ENCODE data around the gene HMGCR.

HMGCR gene

DNA sequence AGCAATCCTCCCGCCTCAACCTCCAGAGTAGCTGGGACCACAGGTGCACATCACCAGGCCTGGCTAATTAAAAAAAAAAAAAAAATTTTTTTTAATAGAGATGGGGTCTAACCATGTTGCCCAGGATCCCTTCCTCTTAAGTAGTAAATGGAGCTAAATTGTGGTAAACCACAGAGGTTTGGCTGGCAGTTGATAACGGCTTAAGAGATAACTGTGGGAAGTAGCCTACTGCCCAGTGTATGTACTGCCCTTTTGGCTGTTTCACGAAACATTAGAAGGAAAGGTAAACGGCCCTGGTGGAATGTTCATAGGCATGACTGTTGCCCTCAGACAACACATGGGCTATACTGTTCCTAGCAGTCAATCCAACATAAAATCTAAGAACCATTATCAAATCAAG, 44.4 kb downstream of the HMGCR start:
- no peak for DNase-seq

DNA sequence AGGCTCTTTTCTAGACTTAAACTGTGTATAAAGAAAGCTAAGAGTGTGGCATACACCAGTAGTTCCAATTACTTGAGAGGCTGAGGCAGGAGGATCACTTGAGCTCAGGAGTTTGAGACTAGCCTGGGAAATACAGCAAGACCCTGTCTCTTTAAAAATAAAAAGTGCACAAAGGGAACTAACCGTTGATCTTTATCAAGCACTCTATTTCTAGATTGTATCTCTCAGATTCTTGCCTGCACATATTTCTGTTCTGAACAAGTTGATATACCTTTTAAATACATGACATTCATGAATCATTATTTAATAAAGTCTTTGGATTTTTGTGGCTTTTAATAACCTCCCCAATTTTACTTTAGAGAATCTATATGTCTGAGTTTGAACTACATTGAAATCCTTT, 47.2 kb downstream of the HMGCR start:
- DNase-seq, result no peak

DNA sequence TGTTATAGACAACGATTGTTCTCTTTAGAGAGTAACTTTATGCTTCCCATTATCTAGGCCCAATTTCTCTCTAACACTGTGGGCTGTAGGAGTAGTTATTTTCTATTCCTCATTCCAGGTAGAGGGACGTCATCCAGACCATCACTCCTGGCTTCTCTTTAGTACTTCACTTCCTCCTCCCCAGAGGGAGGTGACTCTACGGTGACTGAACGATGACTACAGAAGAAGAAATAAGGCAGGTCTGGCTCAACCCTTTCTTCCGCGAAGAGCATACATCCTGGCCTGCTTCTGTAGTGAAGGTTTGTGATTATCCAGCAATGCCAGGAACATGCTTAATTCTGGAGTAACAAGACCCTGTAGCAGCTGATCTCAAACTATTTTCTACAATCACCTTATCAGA, 50.8 kb downstream of the HMGCR start:
- DNase-seq, result no peak

DNA sequence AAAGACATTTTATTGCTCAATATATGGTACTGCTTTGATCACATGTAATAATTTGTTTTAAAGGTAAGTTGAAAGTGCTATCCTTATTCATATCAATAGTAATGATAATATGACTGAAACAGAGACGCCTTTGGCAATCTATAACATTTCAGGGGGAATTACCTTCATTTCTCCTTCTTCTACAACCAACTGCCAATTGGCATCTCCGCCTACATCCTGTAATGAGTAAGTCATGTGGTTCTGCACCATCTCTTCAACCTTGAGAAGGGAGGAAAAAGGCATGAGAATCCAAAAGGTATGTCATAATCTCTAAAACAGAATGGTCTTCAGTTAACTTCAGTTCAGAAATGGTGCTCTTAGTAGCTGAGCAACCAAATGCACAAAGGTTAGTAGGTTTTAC, 52.4 kb downstream of the HMGCR start:
- DNase-seq, result no peak

DNA sequence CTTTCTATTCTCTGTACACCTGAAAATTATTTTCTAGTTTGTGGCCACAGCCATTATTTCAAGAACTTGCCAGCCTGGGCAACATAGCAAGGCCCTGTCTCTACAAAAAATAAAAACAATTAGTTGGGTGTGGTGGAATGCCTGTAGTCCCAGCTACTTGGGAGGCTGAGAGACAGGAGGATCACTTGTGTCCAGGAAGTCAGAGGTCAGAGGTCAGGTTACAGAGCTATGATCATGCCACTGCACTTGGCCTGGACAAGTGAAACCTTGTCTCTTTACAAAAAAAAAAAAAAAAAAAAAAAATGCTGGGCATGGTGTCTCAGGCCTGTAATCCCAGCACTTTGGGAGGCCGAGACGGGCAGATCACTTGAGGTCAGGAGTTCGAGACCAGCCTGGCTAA, 58.3 kb downstream of the HMGCR start:
- DNase-seq, result no peak

- peak in 2 of 4 experiments; percentile 14 to 31 for DNase-seq
Observed at GRCh38 chr5:75405296-75405695, 68.3 kb downstream of the HMGCR start.
